Gastrocnemius medialis (tissue), 4 donors: Measurements from ENCODE around the gene KMT5C.

Source experiments
- CTCF ChIP-seq, 5 experiments: fragments of 450-650 bp in 3 of 5; fragments of 200-600 bp in 2 of 5; sonication (generic) in 2 of 5; IDR thresholded peaks in 4 of 5; conservative IDR thresholded peaks in 1 of 5; 1 replicate in 4 of 5; 2 replicates in 1 of 5; pipeline ENCODE4 v1.5.1; 2016 to 2019; ENCODE audit warnings: antibody characterized with exemption in 5 of 5, mild to moderate bottlenecking in 3 of 5, moderate library complexity in 3 of 5
- POLR2A ChIP-seq, 2 donors: fragments of 450-650 bp; IDR thresholded peaks; one replicate each; pipeline ENCODE4 v1.6.1; 2017; ENCODE audit warnings: antibody characterized with exemption in 2 of 2, mild to moderate bottlenecking in 2 of 2, moderate library complexity in 2 of 2

GRCh38 chr19:55392820-55393761 is 53.4 kb downstream of the KMT5C start:
- TF ChIP-seq CTCF (IDR thresholded peaks at IDR 0.05 in 4 of 5, conservative IDR thresholded peaks at IDR 0.05 in 1 of 5) (no peak), POLR2A (IDR thresholded peaks at IDR 0.05) (no peak)
